NCI-H1436 treated with DMSO at 0.1 percent for 48 hours (cell line): ENCODE data around the gene HOXA4.

Experiments
- DNase-seq: peaks from one replicate; lab custom pipeline; 2025; lab: John Stamatoyannopoulos, UW

Gene HOXA4

DNA sequence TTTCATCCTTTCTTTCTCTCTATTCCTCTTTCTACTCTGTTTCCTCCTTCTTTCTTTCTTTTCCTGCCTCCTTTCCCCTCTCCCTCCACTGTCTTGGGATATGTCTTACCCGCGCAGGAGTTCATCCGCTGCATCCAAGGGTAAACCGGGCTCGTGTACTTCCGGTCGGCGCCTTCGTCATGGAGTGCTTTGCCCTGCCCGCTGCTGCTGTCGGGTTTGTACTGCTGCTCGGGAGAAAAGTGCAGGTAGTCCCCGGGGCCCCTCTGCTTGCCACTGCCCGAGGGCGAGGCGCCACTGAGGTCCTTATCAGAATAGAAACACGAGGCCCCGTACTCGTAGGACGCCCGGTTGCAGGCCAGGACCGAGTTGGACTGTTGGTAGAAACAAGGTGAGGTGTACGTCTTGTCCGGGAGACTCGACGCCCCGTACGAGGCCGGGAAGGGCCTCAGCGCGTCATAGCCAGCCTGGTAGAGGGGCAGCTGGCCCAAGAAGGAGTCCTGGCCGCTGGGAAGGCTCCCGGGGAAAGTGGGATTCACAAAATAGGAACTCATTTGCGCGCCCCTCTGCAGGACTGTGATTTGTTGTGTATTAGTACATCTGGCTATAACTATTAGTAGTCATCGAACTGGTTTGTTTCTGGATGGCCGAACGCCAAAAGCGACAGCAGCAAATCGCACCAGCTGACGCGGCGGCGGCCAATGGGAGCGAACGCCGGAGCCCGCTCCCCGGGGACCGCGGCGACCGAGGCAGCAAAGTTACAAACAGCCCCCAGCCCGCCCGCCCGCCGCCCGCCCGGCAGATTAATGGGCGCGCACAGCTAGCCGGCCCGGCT, 16.9 kb upstream of the HOXA4 start, which contains the start of gene HOXA6:
Gene HOXA6 (minus strand): TSS at position 576 of the 832 bp plus-strand sequence. CDS start 25 bp downstream, at position 551.
- no peak for DNase-seq

DNA sequence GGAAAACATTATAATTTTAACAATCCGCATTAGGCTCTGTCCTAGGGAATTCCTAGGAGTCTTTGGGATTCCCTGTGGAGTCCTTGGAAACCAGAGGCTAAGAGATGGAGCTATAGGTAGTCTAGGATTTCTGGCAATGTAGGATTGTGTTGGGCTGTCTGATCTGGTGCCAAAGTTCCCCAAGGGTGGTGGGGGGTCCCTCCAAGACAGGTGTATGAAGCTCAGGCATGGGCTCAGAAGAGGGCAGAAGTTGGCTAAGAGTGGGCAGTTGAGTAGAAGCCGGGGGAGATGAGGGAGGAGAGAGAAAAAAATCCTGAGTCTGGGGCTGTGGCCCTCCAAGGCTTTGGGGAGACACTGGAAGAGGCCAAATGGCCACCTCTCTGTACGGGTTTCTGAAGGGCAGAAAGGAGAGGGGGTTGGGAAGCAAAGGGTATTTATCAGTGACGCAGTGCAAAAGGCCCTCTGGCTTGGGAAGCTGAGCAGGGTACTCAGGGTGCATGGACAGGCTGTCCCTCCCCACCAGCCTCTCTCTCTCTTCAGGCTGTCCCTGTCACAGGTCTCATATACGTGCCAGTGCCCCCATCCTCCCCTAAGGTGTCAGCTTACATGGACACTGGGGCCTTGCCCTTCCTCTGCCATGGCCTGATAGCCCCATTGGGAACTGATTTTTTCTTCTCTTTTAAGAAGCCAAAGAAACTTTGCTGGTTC, 16.1 kb upstream of the HOXA4 start:
- no peak for DNase-seq

DNA sequence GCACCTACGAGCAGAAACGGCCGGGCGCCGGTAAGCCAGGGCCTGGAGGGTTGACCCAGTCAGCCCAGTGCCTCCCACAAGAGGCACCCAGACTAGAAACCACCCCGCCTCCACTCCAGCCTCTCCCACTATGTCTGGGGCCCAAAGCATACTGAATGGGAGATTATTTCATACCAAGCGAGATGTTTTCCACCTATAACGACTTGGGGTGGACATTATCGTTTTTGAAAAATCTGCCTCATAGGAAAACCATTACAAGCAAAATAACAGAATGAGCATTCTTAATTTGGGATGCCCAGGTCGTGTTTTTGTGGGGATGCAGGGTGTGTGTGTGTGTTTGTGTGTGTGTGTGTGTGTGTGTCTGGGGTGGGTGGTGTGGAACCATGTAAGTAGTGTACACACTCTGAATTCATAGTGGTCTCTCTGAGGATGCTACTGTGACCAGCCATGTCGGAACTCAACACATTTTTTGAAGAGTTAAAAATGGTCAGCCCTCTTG, 15.4 kb upstream of the HOXA4 start:
- DNase-seq, result no peak

DNA sequence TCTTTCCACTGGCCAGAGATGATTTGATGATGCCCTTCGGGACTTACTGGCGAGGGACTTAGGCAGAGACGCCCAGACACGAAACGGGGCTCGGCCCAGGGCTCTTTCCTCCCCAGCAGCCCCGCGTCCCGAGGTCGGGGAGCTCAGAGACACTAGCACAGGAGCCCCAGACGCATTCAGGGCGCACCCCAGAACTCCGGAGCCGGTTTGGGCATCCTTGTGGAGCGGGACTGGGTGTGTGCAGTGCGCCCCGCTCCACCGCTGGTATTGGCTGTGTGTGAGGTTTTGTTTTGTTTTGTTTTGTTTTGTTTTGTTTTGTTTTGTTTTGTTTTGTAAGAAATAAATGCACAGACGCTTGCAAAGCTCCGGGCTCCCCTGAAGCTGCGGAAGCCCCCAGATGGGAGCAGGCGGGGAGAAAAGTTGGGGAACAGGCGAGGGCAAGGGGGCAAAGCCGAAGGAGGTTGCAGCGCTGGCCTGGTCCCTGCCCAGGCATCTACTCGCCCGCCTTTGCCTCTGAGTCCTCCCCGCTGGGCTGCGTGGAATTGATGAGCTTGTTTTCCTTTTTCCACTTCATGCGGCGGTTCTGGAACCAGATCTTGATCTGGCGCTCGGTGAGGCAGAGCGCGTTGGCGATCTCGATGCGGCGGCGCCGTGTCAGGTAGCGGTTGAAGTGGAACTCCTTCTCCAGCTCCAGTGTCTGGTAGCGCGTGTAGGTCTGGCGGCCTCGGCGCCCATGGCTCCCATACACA, 14.8 kb upstream of the HOXA4 start:
- no peak for DNase-seq

DNA sequence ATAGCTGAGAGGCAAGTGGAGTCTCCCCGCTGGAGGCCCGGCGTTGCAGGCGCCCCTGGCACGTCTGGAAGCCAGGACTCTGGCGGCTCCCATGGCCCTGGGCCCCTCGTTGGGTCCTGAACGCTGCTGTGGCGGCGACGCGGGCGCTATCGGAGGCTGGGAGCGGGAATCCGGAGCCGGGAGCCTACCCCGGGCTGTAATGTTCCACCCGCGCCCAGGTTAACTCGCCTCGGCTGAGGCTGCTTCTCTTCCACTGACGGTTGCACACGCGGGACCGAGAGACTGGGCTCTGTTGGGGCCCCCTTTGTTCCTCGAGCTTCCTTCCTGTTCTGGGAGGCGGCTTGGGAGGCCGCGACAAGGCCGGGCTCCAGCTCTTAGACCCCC, 14.2 kb upstream of the HOXA4 start:
- DNase-seq, result no peak

DNA sequence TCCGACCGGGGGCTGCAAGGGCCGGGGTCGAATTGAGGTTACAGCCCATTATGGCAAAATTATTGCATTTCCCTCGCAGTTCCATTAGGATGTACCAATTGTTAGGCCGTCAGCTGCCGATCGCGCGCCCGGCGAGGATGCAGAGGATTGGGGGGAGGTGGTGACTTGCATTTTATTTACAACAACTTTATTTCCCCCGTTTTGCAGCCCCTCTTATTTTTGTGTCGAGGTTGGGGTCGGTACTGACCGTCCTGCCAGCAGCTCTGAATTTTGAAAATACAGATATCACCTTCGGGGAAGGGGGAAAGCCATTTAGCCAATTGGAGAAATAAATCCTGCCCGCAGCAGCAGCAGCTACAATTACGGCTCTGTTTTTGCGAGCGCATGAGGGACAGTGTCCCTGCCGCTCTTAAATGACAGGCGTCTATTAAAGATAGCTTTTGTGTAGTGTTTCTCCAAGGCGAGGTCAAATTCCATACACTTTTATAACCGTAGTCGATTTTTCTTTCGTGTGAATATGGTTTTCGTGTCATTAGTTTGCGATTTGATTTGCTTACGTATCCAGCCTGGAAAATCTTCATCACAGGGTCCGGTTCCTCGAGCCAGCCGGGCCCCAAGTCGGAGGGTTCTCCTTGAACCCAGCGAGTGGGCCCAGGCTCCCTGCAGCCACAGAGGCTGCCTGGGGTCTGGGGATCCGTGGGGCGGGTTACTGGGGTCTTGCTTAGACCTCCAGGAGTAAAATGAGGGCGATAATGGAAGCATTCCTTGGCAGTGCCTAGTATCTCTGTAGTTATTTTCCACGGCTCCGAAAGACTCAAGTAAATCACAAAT, 13.6 kb upstream of the HOXA4 start:
- DNase-seq, result no peak

DNA sequence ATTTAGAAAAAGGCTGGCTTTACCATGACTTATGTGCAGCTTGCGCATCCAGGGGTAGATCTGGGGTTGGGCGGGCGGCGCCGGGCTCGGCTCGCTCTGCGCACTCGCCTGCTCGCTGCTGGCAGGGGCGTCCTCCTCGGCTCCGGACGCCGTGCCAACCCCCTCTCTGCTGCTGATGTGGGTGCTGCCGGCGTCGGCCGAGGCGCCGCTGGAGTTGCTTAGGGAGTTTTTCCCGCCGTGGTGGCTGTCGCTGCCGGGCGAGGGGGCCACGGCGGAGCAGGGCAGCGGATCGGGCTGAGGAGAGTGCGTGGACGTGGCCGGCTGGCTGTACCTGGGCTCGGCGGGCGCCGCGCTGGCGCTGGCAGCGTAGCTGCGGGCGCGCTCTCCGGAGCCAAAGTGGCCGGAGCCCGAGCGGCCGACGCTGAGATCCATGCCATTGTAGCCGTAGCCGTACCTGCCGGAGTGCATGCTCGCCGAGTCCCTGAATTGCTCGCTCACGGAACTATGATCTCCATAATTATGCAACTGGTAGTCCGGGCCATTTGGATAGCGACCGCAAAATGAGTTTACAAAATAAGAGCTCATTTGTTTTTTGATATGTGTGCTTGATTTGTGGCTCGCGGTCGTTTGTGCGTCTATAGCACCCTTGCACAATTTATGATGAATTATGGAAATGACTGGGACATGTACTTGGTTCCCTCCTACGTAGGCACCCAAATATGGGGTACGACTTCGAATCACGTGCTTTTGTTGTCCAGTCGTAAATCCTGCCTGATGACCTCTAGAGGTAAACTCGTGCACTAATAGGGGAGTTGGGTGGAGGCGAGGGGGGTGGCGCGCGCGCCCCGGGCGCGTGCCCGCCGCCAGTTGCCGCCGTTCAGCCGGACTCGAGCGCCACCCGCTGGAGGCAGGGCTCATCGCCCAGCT, 12.7 kb upstream of the HOXA4 start, which contains the start of gene HOXA5:
Gene HOXA5 (minus strand): TSS at position 659 of the 927 bp plus-strand sequence. CDS start 74 bp downstream, at position 585.
- DNase-seq, result no peak

DNA sequence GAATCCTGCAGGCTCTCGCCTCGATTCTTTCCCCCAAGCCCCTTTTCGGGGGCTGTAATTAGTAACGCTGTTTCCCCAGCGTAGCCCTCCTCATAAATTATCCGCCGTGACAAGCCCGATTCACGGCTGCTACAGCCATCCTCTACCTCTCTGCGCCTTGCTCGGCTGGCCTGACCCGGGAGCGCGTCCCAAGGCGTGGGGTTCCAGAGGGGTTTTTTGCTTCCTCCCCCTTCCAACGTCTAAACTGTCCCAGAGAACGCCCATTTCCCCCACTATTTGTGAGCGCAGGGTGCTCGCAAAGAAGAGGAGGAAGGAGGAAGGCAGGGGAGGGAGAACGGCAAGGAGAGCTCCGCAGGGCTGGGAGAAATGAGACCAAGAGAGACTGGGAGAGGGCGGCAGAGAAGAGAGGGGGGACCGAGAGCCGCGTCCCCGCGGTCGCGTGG, 12.0 kb upstream of the HOXA4 start:
- no peak for DNase-seq

DNA sequence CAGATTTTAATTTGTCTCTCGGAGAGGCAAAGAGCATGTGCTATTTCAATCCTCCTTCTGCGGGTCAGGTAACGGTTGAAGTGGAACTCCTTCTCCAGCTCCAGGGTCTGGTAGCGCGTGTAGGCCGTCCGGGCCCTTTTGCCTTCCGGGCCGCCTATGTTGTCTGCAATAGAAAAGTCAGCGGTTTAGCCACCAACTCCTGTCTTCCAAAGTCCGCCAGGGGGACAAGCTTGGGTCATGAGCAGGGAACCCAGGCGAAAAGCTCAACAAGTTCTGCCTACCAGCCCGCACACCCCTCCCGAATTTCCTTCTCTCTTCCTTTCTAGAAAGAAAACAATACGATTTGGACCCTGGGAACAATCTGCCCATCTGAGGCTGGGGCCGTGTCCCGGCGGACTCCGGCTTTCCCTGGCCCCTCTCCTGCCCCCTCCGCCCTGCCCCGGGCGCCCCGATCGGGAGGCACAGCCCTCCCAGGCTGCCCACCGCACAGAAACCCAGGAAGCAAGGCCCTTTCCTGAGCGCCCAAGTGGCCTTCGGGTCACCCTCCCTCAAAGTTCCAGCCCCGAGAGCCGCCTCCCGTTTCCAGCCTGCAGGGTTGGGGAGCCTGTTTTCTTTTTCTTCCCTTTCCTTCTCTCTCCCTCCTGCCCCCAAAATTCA, 11.5 kb upstream of the HOXA4 start:
- no peak for DNase-seq

DNA sequence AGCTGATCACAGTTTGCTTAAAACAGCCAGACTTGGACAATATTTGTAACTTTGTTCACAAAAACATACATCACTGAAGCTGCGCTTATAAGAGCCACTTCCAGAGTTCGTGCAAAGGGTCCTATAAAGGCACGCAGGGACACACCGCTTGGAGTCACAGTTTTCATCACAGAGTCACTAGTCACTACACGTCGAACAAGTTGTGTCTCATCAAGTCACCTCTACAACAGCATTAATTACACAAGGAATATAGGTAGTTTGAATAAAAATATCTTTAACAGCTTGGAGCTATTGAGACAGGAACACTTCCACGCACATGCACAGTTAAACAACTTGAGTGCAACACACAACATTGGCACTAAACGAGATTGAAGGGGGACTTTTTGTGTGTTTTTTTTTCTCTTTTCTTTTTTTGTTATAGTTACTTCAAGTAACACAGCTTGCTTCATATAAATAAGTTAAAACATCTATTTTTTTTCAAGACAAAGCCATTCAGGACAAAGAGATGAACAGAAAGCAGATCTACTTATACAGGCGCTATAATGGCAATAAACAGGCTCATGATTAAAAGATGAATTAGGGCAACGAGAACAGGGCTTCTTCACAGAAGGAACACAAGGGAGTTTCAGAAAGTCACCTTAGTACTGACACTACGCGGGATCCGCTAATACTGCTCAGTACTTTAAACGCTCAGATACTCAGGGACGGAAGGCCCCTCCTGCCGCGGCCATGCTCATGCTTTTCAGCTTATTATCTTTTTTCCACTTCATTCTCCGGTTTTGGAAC, 10.8 kb upstream of the HOXA4 start:
- DNase-seq, result no peak

DNA sequence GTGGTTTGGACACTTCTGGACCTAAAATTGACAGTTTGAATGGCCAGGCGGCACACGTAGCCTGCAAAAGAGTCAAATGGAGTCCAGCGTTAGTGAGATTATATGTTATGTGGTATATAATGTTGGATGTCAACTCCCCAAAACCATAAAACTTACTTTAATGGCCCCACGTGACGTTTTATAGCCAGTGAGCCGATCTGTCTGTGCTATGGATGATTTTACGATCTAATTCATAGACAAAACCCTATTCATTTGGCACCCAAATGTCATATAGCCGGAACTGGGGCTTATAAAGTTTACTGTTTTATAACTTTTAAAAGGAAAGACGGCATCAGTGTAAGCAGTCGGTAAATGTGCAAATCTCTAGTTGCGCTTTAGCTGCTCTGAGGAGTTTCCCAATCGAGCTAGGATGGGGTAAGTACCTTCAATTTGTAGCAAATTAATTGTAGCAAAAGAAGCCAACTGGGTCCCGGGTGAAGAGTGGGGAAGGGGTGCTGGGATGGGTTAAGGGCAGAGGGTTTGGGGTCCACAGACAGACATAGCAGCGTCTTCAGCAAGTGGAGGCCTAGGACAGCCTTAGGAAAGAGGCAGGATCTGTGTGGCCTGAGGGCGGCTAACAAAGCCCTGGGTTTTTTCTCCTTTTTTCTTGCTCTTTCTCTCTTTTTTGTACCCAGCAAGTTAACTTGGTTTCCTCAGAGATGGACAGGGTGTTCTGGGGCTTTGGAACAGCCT, 9.7 kb upstream of the HOXA4 start:
- no peak for DNase-seq

DNA sequence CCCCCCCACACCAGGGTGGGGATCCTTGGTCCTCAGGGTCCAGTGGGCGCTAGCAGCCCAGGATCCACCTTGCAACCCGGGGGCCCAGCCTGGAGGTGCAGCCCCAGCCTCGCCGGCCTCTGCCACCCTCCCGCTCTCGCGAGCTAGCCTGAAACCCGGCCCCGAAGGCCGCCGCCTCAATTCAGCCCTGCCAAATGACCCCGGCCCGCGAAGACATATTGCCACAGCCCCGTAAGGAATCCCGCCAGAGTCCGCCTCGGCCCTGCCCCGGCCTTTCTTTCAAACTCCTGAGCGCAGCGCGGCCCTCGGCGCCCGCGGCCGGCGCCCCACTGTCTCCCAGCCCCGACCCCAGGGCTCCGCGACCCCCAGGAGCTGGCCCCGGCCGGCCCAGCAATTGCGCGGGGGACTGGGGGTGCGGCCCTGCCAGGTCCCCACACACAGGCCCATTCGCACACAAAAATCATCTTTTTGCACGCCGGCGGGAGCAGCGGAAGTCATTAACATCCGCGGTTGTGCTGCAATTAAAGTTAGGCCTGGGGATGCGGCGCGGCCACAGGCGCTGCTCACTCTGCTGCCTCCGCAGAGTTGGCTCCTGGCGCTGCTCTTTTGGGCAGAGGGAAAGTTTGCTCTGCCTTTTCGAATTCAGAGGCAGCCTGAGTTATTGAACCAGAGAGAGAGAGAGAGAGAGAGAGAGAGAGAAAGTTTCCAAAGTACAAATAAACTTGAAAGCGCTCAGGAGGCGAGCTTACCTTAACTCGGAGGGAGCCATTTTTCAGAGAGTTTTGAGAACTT, 9.0 kb upstream of the HOXA4 start:
- DNase-seq, result no peak

DNA sequence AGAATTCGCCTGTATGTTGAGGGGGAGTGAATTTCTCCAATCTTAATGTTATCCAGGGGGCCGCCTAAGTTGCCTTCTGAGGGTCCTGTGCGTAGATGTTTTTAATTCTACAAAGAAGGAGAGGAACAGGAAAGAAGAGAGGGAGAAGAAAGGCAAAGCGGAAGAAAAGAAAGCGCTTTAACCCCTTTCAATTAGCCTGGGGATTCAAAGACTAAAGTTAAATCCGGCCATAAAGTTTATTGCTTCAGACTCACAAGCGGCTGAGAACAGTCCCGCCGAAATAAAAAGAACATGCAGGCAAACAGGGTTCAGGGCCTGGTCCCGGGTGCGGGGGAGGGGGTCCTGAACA, 8.4 kb upstream of the HOXA4 start:
- no peak for DNase-seq

DNA sequence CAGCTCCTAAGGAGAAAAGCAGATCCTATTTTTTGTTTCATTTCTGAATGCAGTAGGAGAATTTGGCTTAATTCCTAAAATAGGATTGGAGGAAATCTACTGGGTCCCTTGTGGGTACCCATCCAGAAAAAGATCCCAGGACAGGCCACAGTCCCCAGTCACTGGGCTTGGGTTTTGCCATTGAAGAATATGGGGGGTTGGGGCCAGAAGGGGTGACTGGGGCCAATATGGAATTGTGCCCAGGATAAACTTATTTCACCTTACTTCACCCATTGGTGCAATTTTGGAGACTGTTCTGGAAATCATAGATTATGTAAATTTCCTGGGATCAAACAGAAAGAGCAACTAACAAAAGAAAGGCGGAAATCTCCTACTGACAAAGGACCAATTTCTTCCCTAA, 7.9 kb upstream of the HOXA4 start:
- DNase-seq, result no peak

DNA sequence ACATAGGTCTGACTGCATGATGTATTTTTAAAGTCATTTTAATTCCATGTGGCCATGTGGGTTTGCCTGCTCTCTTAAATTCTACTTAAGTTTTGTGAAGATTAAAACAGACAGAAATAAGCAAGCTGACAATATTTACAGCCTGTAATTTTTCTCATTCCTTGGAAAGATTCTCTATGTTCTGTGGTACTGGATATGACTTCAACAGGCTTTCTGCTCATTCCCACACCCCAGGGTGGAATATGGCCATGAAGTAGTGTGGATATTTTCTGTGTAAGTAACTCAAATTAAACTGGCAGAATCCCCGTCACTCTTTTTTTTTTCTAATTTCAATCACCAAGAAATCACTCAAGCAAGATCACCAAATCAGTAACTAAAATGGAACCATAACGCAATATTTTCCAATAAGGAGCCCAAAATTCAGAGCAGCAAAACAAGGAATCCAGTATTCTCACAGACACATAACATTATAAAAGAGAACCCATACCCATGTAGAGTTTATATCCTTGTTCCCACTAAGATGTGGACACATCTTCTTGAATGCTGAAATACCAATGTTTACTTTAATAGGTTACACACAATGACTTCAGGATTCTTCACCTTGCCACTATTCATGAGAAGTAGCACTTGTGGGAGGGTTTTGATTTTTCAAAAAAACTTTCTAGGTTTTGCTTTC, 7.2 kb upstream of the HOXA4 start:
- no peak for DNase-seq

DNA sequence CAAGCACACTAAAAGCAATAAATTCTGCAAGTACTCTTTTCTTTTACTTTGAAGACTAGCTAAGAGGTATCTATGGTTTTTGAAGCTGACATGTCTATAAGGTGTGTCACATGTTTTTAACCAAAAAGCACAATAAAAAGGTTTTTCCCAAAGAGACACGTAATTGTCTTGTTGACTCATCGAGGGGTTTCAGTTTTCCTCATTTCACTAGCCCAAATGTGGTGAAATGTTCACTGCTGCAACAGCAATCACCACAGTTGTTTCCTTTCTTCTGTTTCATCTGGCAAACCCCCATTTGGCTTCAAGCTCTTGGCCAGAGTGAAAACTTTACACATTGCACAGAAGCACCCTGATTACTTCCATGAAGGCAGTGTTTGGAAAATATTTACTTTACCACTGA, 3.8 kb upstream of the HOXA4 start:
- no peak for DNase-seq
